OCI-LY7 (cell line): Measurements from ENCODE around the gene LHX6.

Source experiments
- EZH2phosphoT487 ChIP-seq: fragments of 200-600 bp; sonication (generic); IDR thresholded peaks from 2 replicates; pipeline ENCODE4 v1.6.1; 2018; ENCODE audit warnings: low read depth, borderline replicate concordance, mild to moderate bottlenecking, mixed run types, antibody characterized with exemption, low read length, moderate library complexity, mixed read lengths
- TF ChIP-seq, protein P1 (sequence below): fragments of 200-600 bp; sonication (generic); conservative IDR thresholded peaks from 2 replicates; pipeline ENCODE4 v1.5.1; 2014; ENCODE audit warnings: mild to moderate bottlenecking, antibody characterized with exemption, low read length, moderate library complexity, mixed read lengths

DNA sequence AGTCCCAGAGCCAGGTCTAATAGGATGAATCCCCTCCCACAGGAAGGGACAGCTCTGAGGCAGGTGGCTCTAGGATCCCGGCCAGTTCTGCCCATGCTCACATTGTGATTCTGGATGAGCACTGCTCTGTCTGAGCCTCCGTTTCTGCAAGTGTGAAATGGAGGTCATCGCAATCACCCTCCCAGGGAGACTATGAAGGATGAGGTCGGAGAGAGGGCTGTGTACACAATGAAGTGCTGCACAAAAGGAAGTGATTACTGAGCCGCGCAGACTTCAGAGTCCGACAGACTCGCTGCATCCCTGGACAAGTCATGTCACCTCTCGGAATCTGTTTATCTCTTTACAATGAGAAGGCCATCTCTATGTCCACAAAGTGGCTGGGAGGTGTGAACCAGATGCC lies 21.7 kb downstream of the LHX6 start:
- TF ChIP-seq, protein P1, sequence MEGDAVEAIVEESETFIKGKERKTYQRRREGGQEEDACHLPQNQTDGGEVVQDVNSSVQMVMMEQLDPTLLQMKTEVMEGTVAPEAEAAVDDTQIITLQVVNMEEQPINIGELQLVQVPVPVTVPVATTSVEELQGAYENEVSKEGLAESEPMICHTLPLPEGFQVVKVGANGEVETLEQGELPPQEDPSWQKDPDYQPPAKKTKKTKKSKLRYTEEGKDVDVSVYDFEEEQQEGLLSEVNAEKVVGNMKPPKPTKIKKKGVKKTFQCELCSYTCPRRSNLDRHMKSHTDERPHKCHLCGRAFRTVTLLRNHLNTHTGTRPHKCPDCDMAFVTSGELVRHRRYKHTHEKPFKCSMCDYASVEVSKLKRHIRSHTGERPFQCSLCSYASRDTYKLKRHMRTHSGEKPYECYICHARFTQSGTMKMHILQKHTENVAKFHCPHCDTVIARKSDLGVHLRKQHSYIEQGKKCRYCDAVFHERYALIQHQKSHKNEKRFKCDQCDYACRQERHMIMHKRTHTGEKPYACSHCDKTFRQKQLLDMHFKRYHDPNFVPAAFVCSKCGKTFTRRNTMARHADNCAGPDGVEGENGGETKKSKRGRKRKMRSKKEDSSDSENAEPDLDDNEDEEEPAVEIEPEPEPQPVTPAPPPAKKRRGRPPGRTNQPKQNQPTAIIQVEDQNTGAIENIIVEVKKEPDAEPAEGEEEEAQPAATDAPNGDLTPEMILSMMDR = no peak
- no peak for TF ChIP-seq EZH2phosphoT487
